ENCODE data around the gene COL18A1. TPM values are rescaled to one million over a fixed set of nuclear protein-coding genes. Genes with fewer than 3 reads are reported as not detected.

The COL18A1 gene
- polyA plus RNA-seq, 1 donor (not counting 4 experiments of a cell fraction or from before 2014, with no cell fraction given) = 13.0 TPM

GRCh38 chr21:45466330-45467220 is 61.6 kb downstream of the COL18A1 start:
- H3K4me2 ChIP-seq (ENCODE audit: control insufficient read depth, extremely low read depth, insufficient read depth, low read depth, low read length) = no peak overlapping the region
- H2AFZ ChIP-seq (ENCODE audit: control insufficient read depth, low read length) = no peak overlapping the region
- H3K27ac ChIP-seq (ENCODE audit: control insufficient read depth, insufficient read depth, low read length) = no peak overlapping the region
- no peaks in the 10 kb centered on the region for H3K9me1 ChIP-seq (ENCODE audit: control insufficient read depth, extremely low read depth, insufficient read depth, low read length)
- peaks cover 27% of the 10 kb centered on the region for H3K4me1 ChIP-seq (ENCODE audit: control insufficient read depth, extremely low read depth, insufficient read depth, low read length)
- no peaks in the 10 kb centered on the region for H3K79me2 ChIP-seq (ENCODE audit: control insufficient read depth, insufficient read depth, low read length)
- TF ChIP-seq EZH2 (IDR thresholded peaks at IDR 0.05; ENCODE audit: low read length) (no peak), CTCF (optimal IDR thresholded peaks at IDR 0.05 in 1 of 3, IDR thresholded peaks at IDR 0.05 in 1 of 3, conservative IDR thresholded peaks at IDR 0.05 in 1 of 3; ENCODE audit: extremely low read depth in 1 of 3, insufficient read depth in 2 of 3, low read length in 3 of 3) (no peak)
- DNase-seq (ENCODE audit: low read depth, low spot score) (no peak), FAIRE-seq (no peak)
- no peaks in the 10 kb centered on the region for H4K20me1 ChIP-seq (ENCODE audit: control insufficient read depth, extremely low read depth, insufficient read depth, low read length)
- H3K36me3 ChIP-seq (ENCODE audit: control insufficient read depth in 2 of 2, extremely low read depth in 1 of 2, insufficient read depth in 2 of 2, low read length in 2 of 2) = no peaks in the 10 kb centered on the region
- no peaks in the 10 kb centered on the region for H3K9me3 ChIP-seq (ENCODE audit: control insufficient read depth, low read depth, low read length)
- H3K4me3 ChIP-seq (ENCODE audit: control insufficient read depth in 2 of 3, extremely low read depth in 1 of 3, insufficient read depth in 2 of 3, low read depth in 1 of 3, low read length in 3 of 3) = no peak overlapping the region
- dilution Hi-C loops (cut with MboI; ENCODE audit: extremely low pct_ligation_motif_present, low sequenced_read_pairs) = no loop called here
- H3K9ac ChIP-seq (ENCODE audit: control insufficient read depth, extremely low read depth, insufficient read depth, low read length) = no peak overlapping the region
- no peaks in the 10 kb centered on the region for H3K27me3 ChIP-seq (ENCODE audit: control insufficient read depth, extremely low read depth, insufficient read depth, low read length)

GRCh38 chr21:45467221-45467779 is 62.3 kb downstream of the COL18A1 start:
- no peaks in the 10 kb centered on the region for H4K20me1 ChIP-seq (ENCODE audit: control insufficient read depth, extremely low read depth, insufficient read depth, low read length)
- H3K27me3 ChIP-seq (ENCODE audit: control insufficient read depth, extremely low read depth, insufficient read depth, low read length) = no peaks in the 10 kb centered on the region
- peaks cover 31% of the 10 kb centered on the region for H3K4me1 ChIP-seq (ENCODE audit: control insufficient read depth, extremely low read depth, insufficient read depth, low read length)
- H3K9ac ChIP-seq (ENCODE audit: control insufficient read depth, extremely low read depth, insufficient read depth, low read length) = no peak overlapping the region
- H3K4me3 ChIP-seq (ENCODE audit: control insufficient read depth in 2 of 3, extremely low read depth in 1 of 3, insufficient read depth in 2 of 3, low read depth in 1 of 3, low read length in 3 of 3) = no peak overlapping the region
- no peaks in the 10 kb centered on the region for H3K9me3 ChIP-seq (ENCODE audit: control insufficient read depth, low read depth, low read length)
- H2AFZ ChIP-seq (ENCODE audit: control insufficient read depth, low read length) = no peak overlapping the region
- H3K27ac ChIP-seq (ENCODE audit: control insufficient read depth, insufficient read depth, low read length) = no peak overlapping the region
- H3K36me3 ChIP-seq (ENCODE audit: control insufficient read depth in 2 of 2, extremely low read depth in 1 of 2, insufficient read depth in 2 of 2, low read length in 2 of 2) = no peaks in the 10 kb centered on the region
- TF ChIP-seq CTCF (optimal IDR thresholded peaks at IDR 0.05 in 1 of 3, IDR thresholded peaks at IDR 0.05 in 1 of 3, conservative IDR thresholded peaks at IDR 0.05 in 1 of 3; ENCODE audit: extremely low read depth in 1 of 3, insufficient read depth in 2 of 3, low read length in 3 of 3) (no peak), EZH2 (IDR thresholded peaks at IDR 0.05; ENCODE audit: low read length) (no peak)
- FAIRE-seq (no peak), DNase-seq (ENCODE audit: low read depth, low spot score) (no peak)
- H3K4me2 ChIP-seq (ENCODE audit: control insufficient read depth, extremely low read depth, insufficient read depth, low read depth, low read length) = no peak overlapping the region
- H3K9me1 ChIP-seq (ENCODE audit: control insufficient read depth, extremely low read depth, insufficient read depth, low read length) = no peaks in the 10 kb centered on the region
- dilution Hi-C loops (cut with MboI; ENCODE audit: extremely low pct_ligation_motif_present, low sequenced_read_pairs) = no loop called here
- H3K79me2 ChIP-seq (ENCODE audit: control insufficient read depth, insufficient read depth, low read length) = no peaks in the 10 kb centered on the region

Data from keratinocyte (primary cell).